Panc1 (cell line): ENCODE results near the gene ENKD1. TPM values are rescaled to one million over a fixed set of nuclear protein-coding genes. Genes with fewer than 3 reads are reported as not detected.
A peak's percentile ranks its signal among the peaks of the same experiment; 100 is the strongest.

Experiments used
- ATAC-seq: fragments of 200-7000 bp; cut with Tn5 transposase; 2 replicates; pipeline ENCODE4 v1.9.1; 2020; ENCODE audit warnings: mild to moderate bottlenecking, moderate library complexity
- BruUV-seq: library from RNA; stranded (reverse); fragments of 400-500 nt; replicated peaks from 2 replicates; lab custom pipeline; 2021; lab: Mats Ljungman, UMichigan
- CTCF ChIA-PET: fragments of 300-600 bp; sonication (Branson Sonifier 250); formaldehyde crosslinking; loops from one replicate; lab custom pipeline; 2022; ENCODE audit warnings: antibody characterized with exemption; lab: Charles Lee
- POLR2A ChIA-PET: fragments of 300-600 bp; sonication (Branson Sonifier 250); formaldehyde crosslinking; loops from one replicate; lab custom pipeline; 2022; ENCODE audit warnings: antibody characterized with exemption; lab: Charles Lee
- DNase-seq: peaks from one replicate; pipeline ENCODE4 v3.0.0-alpha.2; 2010; ENCODE audit warnings: low read depth, low spot score
- H3K27ac ChIP-seq: 2 replicates; pipeline ENCODE4 v1.5.1; 2011; ENCODE audit warnings: mild to moderate bottlenecking, low read length, inconsistent platforms
- H3K27me3 ChIP-seq: fragments of 200-500 bp; sonication (Bioruptor generic); 2 replicates; pipeline ENCODE4 v1.6.0; 2014; ENCODE audit warnings: low read length, inconsistent platforms; ENCODE audit not compliant: control insufficient read depth, insufficient read depth
- H3K36me3 ChIP-seq: fragments of 200-500 bp; sonication (Bioruptor generic); 2 replicates; pipeline ENCODE4 v1.5.1; 2014; ENCODE audit warnings: inconsistent platforms, mild to moderate bottlenecking, low read length, moderate library complexity; ENCODE audit not compliant: control insufficient read depth, insufficient read depth
- H3K4me1 ChIP-seq: 2 replicates; pipeline ENCODE4 v1.5.1; 2011; ENCODE audit warnings: inconsistent platforms, mild to moderate bottlenecking, low read length, moderate library complexity; ENCODE audit not compliant: control insufficient read depth, insufficient read depth
- H3K4me3 ChIP-seq, 2 experiments: 2 replicates each; pipeline ENCODE4 v1.5.1; 2011 to 2012; ENCODE audit warnings: low read depth in 2 of 2, low read length in 2 of 2, mild to moderate bottlenecking in 2 of 2, inconsistent platforms in 1 of 2, moderate library complexity in 1 of 2
- H3K9me3 ChIP-seq: fragments of 200-500 bp; sonication (Bioruptor generic); 2 replicates; pipeline ENCODE4 v1.5.1; 2014; ENCODE audit warnings: low read depth, mild to moderate bottlenecking, inconsistent platforms, low read length, moderate library complexity; ENCODE audit not compliant: control insufficient read depth, insufficient read depth
- CTCF ChIP-seq: fragments of 450-650 bp; IDR thresholded peaks from 2 replicates; pipeline ENCODE4 v1.5.1; 2017; ENCODE audit warnings: mild to moderate bottlenecking
- POLR2AphosphoS5 ChIP-seq: IDR thresholded peaks from 2 replicates; pipeline ENCODE4 v1.6.1; 2012; ENCODE audit warnings: mild to moderate bottlenecking, low read depth, low read length, moderate library complexity
- REST ChIP-seq, 2 experiments: IDR thresholded peaks; 2 replicates each; pipeline ENCODE4 v1.6.1; 2011 to 2012; ENCODE audit warnings: low read depth in 2 of 2, control low read depth in 1 of 2, low read length in 1 of 2, mild to moderate bottlenecking in 1 of 2, moderate library complexity in 1 of 2; ENCODE audit not compliant: insufficient read depth in 1 of 2
- SIN3A ChIP-seq: IDR thresholded peaks from 2 replicates; pipeline ENCODE4 v1.6.1; 2012; ENCODE audit warnings: low read depth, mild to moderate bottlenecking, low read length, moderate library complexity, borderline replicate concordance; ENCODE audit not compliant: insufficient read depth
- TCF7L2 ChIP-seq: IDR thresholded peaks from 2 replicates; pipeline ENCODE4 v1.6.1; 2011; ENCODE audit warnings: mild to moderate bottlenecking, low read depth, low read length, inconsistent platforms
- in situ Hi-C: cut with HindIII; loops from 2 replicates; pipeline ENCODE4 v1.10.0; 2016; ENCODE audit warnings: low sequenced_read_pairs, low pct_unique_long_range_greater_than_20kb
- intact Hi-C: fragments of 100-400 bp; cut with micrococcal nuclease; formaldehyde crosslinking; loops from one replicate; pipeline ENCODE4 v1.10.0; 2022; ENCODE audit not compliant: unreplicated experiment
- total RNA-seq: library from RNA; stranded (reverse); gene quantifications from one replicate; pipeline ENCODE4 v1.2.1, GENCODE V29; 2021; ENCODE audit not compliant: unreplicated experiment

Gene ENKD1
- total RNA-seq, 1 experiment from 2014 or later = 14.6 TPM

GRCh38 chr16:67641779-67642708 lies 24.5 kb downstream of the ENKD1 start:
- in situ Hi-C loops = no loop called here
- intact Hi-C loops = loop anchor here (10.0 kb wide), 1 partner anchor 97 kb away; no protein-coding TSS in a partner anchor

More at GRCh38 chr16:67641779-67642708, 24.5 kb downstream of the ENKD1 start:
- no peaks in the 10 kb centered on the region for H3K4me1 ChIP-seq
- no peaks in the 10 kb centered on the region for H3K27me3 ChIP-seq
- no peak for DNase-seq
- H3K4me3 ChIP-seq = no peak overlapping the region
- ChIA-PET CTCF (interaction anchor here (0.6 to 1.0 kb wide), 2 partner anchors 25 to 95 kb away, joined by 3 read pairs; no protein-coding TSS in a partner anchor), POLR2A (no interaction called here)
- H3K27ac ChIP-seq = no peak overlapping the region
- peak; percentile 39; the same call in 1 of the 2 replicates for ATAC-seq
- peaks cover 7% of the 10 kb centered on the region; the same call in 1 of the 2 replicates for H3K36me3 ChIP-seq
- no peaks in the 10 kb centered on the region for H3K9me3 ChIP-seq
- BruUV-seq = no TSS peak
- TF ChIP-seq POLR2AphosphoS5 (no peak), SIN3A (no peak), REST (IDR thresholded peaks at IDR 0.05; ENCODE audit: insufficient read depth in 1 of 2, low read depth in 2 of 2, low read length in 1 of 2) (no peak), CTCF (no peak), TCF7L2 (no peak)
